Omental fat pad (tissue), 4 donors: ENCODE measurements around the gene CLDN11. TPM values are rescaled to one million over a fixed set of nuclear protein-coding genes. Genes with fewer than 3 reads are reported as not detected.

ENCODE experiments used
- ATAC-seq: fragments of 150-250 bp; one replicate; pipeline ENCODE4 v1.9.1; 2016; ENCODE audit warnings: mild to moderate bottlenecking, moderate library complexity; ENCODE audit not compliant: low FRiP score
- DNase-seq: peaks from one replicate; pipeline ENCODE4 v3.0.0-alpha.2; 2019; ENCODE audit warnings: low spot score
- total RNA-seq, 4 donors: library from RNA; depleted of rRNA; stranded (reverse); fragments of >200 nt; gene quantifications; one replicate each; pipeline ENCODE4 v1.1.0, GENCODE V29; 2016
- TF ChIP-seq, protein P1 (sequence below), 3 donors: fragments of 450-650 bp; IDR thresholded peaks; one replicate each; pipeline ENCODE4 v1.5.1; 2016 to 2017; ENCODE audit warnings: antibody characterized with exemption in 3 of 3, mild to moderate bottlenecking in 3 of 3, moderate library complexity in 2 of 3

CLDN11 gene
- total RNA-seq, 4 donors from 2014 or later, result 24.6 to 57.6 (median 47.8) TPM

DNA sequence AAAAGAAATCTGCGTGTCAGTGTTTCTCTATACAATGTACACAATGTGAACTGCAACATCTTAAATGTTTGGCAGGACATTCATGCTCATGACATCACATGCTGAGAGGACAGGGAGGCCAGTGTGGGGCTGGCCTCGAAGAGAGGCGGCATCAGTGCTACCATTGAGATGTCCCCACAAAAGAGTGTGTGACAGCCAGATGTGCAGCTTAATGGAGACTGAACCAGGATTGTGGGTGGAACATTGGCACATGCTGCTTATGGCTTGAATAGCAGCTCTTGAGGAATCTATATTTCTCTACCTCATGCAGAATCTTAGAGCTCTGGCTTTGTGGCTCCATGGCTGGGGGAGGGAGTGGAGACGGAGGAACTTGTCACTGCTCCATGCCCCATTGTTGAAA lies 18.5 kb downstream of the CLDN11 start:
- no peak for DNase-seq
- TF ChIP-seq, protein P1, sequence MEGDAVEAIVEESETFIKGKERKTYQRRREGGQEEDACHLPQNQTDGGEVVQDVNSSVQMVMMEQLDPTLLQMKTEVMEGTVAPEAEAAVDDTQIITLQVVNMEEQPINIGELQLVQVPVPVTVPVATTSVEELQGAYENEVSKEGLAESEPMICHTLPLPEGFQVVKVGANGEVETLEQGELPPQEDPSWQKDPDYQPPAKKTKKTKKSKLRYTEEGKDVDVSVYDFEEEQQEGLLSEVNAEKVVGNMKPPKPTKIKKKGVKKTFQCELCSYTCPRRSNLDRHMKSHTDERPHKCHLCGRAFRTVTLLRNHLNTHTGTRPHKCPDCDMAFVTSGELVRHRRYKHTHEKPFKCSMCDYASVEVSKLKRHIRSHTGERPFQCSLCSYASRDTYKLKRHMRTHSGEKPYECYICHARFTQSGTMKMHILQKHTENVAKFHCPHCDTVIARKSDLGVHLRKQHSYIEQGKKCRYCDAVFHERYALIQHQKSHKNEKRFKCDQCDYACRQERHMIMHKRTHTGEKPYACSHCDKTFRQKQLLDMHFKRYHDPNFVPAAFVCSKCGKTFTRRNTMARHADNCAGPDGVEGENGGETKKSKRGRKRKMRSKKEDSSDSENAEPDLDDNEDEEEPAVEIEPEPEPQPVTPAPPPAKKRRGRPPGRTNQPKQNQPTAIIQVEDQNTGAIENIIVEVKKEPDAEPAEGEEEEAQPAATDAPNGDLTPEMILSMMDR (IDR thresholded peaks at IDR 0.05), result no peak
- ATAC-seq, result no peak

DNA sequence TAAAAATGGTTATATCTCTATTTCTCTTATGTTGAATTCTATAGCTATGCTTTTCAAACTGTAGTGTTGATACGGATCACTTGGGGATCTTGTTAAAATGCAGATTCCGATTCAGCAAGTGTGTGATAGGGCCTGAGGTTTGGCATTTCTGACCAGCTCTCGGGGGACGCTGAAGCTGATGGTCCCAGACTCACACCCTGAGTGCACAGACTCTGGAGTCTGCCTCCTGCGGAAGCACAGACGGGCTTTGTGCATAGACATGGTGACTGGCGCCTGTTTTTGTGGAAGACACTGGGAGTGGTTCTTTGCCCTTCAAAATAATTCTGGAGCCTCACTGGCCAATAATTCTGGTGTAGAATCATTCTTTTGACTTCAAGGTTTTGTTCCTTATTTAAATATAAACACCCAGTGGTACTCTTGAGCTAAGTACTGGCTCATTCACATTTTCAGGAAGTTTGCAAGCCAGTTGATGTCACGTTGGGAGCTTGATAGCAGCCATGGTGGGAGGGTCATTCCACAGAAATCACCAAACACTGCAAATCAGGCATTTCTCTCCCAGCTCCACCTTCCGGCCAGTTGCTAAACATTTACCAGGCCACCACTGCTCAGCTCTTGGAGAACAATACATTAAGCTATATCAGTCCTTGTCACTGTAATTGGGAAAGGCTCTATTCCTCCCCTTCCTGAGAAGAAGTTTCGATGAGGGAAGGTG lies 19.2 kb downstream of the CLDN11 start:
- DNase-seq, result no peak
- no peak for ATAC-seq
- TF ChIP-seq, protein P1 (IDR thresholded peaks at IDR 0.05), result no peak

DNA sequence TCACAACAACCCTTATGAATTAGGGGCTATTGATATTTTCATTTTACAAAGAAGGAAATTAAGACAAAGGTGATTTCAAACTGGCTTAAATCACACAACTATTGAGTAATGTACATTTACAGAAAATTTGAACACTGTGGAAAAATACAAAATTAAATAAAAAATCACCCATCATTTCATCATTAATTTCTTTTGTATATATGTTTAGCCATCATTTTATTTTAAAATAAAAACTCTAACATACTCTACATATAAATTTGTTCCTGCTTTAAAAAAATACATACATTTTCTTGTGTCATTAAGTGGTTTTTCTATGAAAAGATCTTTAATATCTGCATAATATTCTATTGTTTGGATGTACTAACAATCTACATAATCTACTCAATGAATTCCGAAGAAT lies 20.2 kb downstream of the CLDN11 start:
- TF ChIP-seq, protein P1 (IDR thresholded peaks at IDR 0.05), result no peak
- ATAC-seq, result no peak
- no peak for DNase-seq

DNA sequence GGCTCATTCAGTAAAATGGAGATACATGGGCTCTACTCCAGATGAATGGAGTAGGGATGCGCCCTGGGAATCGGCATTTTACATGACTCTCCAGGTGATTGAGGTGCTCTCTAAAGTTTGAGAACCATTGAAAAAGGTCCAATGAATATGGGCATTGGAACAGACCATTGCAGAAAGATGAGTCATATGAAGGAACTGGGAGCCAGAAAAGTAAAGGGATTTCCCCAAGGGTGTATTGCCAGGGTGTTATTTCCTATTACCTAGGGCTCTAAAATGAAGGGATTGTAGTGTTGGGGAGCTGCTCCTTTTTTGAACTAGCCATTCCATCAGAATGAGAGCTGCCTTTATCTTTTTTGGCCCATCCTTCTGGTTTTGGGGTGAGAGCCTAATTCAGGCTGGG lies 21.7 kb downstream of the CLDN11 start:
- ATAC-seq (peak; percentile 75), DNase-seq (no peak)
- TF ChIP-seq, protein P1 (IDR thresholded peaks at IDR 0.05), result no peak

DNA sequence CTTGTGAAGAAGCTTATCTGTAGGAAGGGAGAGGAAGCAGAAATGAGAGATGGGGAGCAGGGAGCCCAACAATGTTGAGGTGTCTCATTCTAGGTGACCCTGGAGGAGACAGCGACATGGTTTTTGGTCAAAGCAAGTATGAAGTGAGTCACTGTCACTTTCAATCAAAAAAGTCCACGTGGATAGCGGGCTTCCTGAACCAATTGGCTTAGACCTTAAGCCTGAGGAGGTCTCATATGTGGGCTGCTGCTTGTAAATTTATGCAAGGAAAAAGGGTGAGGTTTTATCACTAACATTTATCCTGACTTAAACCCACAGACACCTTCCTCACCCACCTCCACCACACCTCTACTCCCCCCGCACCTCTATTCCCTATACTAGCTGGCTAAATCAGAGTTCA lies 22.7 kb downstream of the CLDN11 start:
- TF ChIP-seq, protein P1 (IDR thresholded peaks at IDR 0.05), result no peak

DNA sequence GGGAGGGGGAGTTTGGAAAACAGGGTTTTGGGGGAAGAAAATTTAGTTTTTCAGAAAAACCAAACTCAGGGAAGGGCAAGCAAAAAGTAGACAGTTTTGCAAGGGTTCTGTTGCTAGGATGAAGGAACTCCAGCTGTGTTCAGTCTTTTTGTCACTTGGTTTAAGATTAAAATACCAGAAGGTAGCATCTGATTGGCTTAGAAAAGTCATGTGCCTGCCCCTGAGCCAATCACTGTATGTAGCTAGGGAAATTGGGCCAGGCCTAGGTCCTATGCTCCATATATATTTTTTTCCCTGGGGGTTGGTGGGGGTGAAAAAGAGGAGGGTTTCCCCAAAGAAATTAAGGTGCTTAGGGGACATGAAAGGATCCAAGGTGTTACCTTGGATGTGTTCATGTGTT lies 24.3 kb downstream of the CLDN11 start:
- no peak for ATAC-seq
- TF ChIP-seq, protein P1 (IDR thresholded peaks at IDR 0.05), result no peak
- DNase-seq, result no peak

More for the DNA sequence above, 22.7 kb downstream of the CLDN11 start:
- ATAC-seq (no peak), DNase-seq (no peak)

DNA sequence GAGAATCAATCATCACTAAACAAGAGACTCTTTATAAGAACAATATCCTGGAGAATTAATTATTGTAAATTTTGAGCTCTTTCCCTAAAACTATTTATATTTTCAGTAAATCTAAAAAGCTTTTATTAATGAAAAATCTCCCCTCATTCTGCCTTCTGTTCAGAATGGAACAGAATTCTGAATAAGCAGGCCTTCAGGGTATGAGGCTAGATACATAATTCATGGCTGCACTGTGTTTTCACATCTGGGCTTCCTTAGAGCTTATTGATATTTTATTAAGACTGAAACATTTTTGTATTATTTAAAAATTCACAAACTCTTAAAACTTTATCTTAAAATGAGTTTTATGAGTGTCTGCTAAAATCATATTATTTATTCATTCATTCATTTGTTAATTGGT lies 24.8 kb downstream of the CLDN11 start:
- ATAC-seq (no peak), DNase-seq (no peak)

More for the DNA sequence above, 24.8 kb downstream of the CLDN11 start:
- TF ChIP-seq, protein P1 (IDR thresholded peaks at IDR 0.05), result no peak
